Measurements from ENCODE around the gene ROMO1. TPM values are rescaled to one million over a fixed set of nuclear protein-coding genes. Genes with fewer than 3 reads are reported as not detected.
"Not testable (repeated sequence)": the region's sequence is repeated elsewhere in the genome, so short reads cannot be mapped to it uniquely, and the experiment has no call there.

The ROMO1 gene
- total RNA-seq, 1 donor from 2014 or later, result 333 TPM

DNA sequence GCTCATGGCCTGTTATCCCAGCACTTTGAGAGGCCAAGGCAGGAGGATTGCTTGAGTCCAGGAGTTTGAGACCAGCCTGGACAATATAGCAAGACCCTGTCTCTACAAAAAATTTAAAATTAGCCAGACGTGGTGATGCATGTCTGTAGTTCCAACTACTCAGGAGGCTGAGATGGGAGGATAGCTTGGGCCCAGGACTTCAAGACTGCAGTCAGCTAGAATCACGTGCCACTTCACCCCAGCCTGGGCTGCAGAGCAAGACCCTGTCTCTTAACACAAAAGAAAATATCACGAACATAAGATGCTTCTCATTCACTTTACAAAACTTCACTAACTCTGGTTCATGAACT, 45.3 kb downstream of the ROMO1 start:
- DNase-seq (ENCODE audit: extremely low read depth, low read depth, low spot score), result not testable (repeated sequence)

Other genes with a start within 250 kb of the ROMO1 start
- 31.6 and 32.0 TPM in 2 replicates for gene CEP250, start 243.8 kb upstream of the ROMO1 start, total RNA-seq
- not detected in 2 replicates for gene C20orf173, start 169.8 kb upstream of the ROMO1 start, total RNA-seq
- gene ERGIC3, start 157.3 kb upstream of the ROMO1 start, total RNA-seq, result 170 and 258 TPM in 2 replicates
- gene SPAG4, start 83.6 kb upstream of the ROMO1 start, total RNA-seq, result 5.7 and 9.4 TPM in 2 replicates
- gene CPNE1, start 34.5 kb upstream of the ROMO1 start, total RNA-seq, result 93.1 and 149 TPM in 2 replicates
- 33.0 and 47.3 TPM in 2 replicates for gene RBM12, start 34.5 kb upstream of the ROMO1 start, total RNA-seq
- gene NFS1, start 53 bp upstream of the ROMO1 start, total RNA-seq, result 22.3 and 28.3 TPM in 2 replicates
- gene RBM39, start 42.9 kb downstream of the ROMO1 start, total RNA-seq, result 134 and 187 TPM in 2 replicates
- gene PHF20, start 72.6 kb downstream of the ROMO1 start, total RNA-seq, result 46.6 and 47.0 TPM in 2 replicates

Data from glomerular endothelial cell (primary cell).